ENCODE measurements around the gene UBE2L6.
"Not testable (repeated sequence)": the region's sequence is repeated elsewhere in the genome, so short reads cannot be mapped to it uniquely, and the experiment has no call there.

UBE2L6 gene

DNA sequence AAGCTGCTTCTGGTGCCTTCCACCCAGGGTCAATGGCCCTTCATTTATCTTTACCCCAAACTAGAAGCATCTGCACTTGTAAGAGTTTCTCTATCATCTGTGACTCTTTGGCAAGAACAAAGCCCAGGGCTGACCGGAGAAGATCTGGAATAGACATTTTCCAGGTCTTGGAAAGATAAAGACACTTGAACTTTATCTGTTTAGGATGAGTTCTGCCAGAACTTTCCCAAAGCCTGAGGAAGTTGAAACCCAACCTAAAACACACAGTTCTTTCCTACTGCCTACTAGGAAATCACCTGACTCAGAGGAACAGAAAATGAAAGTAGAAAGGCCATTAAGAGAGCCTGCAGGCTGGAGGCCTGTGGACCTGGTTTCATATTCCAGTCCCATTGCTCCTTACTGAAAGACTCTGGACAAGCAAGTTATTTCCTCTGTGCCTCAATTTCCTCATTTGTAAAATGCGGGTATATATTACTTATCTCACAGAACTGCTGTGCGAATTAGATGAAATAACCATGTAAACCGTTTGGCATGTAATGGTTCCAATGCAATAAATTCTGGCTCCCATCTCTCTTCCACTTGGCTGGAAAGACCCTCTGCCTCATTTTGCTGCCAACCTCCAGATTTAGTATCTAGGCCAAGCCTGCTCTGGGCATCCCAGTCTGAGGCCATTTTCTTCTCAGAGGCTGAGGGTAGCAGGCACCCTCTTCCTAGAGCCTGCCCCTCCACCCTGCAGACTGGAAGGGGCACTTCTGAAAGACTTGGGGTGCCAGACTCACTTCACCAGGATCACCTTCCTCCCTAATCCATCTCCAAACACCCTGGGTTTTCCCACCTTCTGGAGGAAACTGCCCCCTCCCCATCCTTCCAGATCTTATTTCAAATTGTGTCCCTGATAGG, 1.2 kb downstream of the UBE2L6 start:
- DNase-seq, result no peak

DNA sequence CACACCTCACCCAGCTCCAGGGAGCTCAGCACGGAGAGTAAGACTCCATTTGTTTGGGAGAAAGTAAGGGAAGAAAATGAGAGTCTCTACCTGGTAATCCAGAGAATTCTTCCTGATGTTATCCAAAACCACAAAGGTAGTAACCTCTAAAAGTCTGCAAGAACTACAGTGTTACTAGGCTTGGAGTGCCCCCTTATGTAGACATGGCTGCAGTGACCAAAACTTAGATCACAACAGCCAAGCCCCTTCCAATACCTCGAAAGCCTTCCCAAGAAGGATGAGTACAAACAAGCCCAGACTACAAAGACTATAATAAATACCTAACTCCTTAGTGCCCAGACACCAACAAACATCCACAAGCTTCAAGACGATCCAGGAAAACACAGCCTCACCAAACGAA, 4.9 kb downstream of the UBE2L6 start:
- no peak for DNase-seq

DNA sequence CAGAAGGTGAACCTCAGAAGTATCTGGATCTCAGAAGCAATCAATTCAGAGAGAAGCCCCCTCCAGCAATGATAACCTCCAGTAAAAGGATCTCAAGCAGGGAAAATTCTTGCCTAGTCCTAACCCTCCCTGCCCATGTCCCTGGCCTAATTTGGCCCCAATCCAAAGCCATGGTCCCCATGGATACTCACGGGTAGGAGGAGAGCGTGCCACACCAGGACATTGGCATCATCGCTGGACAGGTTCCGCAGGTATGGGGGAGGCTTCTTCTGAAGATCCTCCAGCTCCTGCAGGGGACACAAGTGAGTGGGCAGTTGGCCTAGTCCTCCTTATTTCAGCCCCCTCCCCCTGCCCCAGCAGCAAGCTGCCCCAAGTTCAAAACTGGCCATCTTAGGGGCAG, 7.3 kb downstream of the UBE2L6 start:
- no peak for DNase-seq

DNA sequence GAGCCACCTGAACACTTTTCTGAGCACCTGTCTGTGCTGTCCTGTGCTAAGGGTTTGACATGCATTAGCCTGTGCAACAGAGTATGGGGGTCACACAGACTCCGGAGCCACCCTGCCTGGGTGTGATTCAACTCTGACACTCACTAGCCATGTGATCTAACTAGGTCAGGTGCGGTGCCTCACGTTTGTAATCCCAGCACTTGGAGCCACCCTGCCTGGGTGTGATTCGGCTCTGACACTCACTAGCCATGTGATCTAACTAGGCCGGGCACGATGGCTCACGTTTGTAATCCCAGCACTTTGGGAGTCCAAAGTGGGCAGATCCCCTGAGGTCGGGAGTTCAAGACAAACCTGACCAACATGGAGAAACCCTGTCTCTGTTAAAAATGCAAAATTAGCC, 11.4 kb downstream of the UBE2L6 start:
- DNase-seq, result no peak

DNA sequence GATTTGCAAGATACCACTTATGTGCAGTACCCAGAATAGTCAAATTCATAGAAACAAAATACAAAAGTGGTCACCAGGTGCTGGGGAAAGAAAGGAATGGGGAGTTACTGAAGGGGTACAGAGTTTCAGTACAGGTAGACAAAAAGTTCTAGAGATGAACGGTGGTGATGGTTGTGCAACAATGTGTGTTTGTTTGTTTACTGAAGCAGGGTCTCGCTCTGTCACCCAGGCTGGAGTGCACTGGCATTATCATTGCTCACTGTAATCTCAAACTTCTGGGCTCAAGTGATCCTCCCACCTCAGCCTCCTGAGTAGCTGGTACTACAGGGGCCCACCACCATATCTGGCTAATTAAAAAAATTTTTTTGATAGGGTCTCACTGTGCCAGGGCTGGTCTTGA, 12.1 kb downstream of the UBE2L6 start:
- no peak for DNase-seq

DNA sequence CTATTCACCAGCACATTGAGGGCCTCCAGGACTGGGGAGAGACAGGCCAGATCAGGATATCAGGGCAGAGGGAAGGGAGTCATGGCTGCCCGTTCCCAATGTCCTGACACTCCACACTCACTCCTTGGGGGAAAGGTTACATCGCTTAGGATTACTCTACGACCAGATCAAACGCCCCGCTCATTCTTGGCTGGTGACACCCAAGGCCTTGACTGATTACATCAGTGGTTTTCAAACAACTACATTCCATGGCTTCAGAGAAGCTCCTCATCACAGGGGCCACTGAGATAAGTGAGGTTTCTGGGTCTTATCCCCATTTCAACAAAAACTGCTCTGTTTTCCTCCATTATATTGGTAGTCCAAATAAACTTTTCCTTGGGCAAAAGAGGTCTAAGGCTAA, 15.0 kb downstream of the UBE2L6 start:
- no peak for DNase-seq

DNA sequence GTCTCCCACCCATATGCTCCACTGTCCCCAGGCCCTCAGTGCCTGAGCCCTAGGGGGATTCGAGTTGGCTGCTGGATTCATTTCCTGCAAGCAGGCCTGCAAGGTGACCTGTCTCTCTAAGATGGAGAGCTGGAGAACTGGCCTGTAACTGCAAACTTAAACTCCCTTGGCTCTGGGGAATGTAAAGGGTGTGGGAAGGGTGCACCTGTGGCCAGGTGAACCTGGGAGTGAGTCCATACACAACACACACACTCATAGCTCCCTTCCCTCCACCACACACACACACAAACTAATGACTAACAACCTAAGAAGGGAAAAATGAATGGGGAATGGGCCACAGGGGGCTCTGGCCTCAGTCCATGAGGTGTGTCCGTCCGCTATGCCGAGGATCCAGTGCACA, 15.5 kb downstream of the UBE2L6 start:
- DNase-seq, result no peak

DNA sequence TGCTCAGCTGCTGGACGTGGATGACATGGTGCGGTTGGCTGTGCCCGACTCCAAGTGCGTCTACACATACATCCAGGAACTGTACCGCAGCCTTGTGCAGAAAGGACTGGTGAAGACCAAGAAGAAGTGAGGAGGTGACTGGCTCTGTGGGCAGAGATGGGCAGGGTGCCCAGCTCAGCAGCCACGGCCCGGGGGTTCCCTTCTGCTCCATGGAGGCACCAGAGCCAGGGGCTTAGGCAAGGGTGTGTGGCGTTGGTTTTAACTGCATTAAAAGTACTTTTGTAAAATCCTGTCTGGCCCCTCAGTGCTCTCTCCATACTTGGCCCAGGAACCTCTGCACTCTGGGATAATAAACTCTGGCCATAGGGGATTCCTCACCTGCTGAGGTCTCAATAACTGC, 17.5 kb downstream of the UBE2L6 start:
- no peak for DNase-seq

DNA sequence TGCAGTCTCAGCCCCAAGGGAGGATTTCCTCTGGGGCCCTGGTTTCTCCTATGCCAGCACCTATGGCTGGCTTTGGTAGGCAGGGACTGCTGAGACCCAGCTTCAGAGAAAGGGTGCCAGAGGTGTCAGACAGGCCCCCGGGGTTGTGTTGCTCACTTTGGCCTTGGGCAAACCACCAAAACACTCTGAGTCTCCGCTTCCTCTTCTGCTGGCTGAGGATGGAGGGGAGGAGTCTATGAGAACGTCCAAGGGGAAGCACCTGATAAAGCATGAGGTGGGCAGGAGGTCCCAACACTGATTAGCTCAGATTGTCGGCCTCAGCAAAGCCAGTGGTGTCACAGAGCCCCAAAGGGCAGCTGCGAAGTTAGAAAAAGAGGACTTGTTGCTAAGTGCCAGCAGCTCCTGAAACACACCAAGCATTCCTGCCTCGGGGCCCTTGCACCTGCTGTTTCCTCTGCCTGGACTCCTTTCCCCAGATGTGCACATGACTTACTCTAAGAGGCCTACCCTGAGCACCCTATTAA, 19.6 kb downstream of the UBE2L6 start:
- no peak for DNase-seq

DNA sequence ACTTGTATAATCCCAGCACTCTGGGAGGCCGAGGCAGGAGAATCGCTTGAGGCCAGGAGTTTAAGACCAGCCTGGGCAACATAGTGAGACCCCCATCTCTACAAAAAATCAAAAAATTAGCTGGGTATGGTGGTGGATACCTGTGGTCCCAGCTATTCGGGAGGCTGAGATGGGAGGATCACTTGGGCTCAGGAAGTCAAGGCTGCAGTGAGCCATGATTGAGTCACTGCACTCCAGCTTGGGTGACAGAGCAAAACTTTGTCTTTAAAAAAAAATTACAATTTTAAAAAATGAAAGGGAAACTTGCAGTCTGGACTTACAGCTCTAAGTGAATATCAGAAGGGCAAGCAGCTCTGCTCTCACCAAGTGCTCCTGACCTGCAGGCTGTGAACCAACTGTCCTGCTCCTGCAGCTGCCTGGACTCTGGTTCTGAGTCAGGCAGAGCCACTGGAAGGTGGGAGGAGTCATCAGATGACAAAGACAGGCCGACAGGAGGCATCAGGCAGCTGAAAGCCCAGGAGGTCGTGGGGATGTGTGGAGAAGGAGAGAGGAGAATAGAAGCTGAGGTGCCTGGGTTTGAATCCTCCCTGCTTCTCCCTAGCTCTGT, 20.5 kb downstream of the UBE2L6 start:
- DNase-seq, result no peak

DNA sequence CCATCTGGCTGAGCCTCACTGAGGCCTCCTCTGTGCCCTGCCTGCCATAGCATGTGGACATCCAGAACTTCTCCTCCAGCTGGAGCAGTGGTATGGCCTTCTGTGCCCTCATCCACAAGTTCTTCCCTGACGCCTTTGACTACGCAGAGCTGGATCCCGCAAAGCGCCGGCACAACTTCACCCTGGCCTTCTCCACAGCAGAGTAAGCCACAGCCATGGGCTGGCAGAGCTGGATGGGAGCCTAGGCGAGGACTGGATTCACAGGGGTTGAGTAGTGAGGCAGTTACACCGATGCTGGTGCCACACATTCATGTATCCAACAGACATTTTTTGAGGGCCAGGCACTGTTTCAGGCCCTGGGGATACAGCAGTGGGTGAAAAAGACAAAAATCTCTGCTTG, 21.0 kb downstream of the UBE2L6 start:
- no peak for DNase-seq

DNA sequence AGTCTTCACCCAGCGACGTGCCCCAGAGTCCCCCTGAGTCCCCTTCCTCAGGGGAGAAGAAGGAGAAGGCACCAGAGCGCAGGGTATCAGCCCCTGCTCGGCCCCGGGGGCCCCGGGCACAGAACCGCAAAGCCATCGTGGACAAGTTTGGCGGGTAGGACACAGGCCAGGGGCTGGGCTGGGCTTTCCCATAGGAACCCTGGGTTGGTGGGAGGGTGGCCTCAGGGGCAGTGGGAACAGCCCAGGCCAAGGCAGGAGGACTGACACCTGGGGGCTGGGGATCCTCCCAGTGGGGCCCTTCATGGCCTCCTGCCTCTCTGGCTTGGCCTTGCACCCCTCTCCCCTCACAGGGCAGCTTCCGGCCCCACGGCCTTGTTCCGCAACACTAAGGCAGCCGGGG, 21.6 kb downstream of the UBE2L6 start:
- no peak for DNase-seq

DNA sequence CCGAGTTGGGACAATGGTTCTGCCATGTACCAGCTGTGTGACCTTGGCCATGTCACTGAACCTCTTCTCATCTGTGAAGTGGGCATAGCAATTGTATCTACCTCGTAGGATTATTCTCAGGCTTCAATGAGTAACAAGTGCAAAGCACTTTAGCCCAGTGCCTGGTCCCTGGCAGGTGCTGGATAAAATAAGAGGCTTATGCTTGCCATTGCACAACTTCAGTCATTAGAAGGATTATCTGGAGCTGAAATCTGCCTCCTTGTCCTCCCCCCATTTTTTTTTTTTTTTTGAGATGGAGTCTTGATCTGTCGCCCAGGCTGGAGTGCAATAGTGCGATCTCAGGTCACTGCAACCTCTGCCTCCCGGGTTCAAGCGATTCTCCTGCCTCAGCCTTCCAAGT, 22.9 kb downstream of the UBE2L6 start:
- DNase-seq, result no peak

DNA sequence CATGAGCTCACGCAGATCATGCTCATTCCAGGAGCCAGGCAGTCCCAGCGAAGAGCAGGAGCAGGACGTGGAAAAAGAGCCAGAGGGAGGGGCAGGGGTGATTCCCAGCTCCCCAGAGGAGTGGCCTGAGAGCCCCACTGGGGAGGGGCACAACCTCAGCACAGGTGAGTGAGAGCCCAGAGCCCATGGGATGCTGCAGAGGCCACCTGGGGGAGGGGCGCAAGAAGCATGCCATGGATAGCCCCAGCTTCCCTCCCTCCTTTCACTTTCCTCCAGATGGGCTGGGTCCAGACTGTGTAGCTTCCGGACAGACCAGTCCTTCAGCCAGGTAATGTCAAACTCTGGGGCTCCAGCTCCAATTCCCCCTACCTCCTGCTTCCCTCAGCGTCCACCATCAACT, 23.9 kb downstream of the UBE2L6 start:
- no peak for DNase-seq

DNA sequence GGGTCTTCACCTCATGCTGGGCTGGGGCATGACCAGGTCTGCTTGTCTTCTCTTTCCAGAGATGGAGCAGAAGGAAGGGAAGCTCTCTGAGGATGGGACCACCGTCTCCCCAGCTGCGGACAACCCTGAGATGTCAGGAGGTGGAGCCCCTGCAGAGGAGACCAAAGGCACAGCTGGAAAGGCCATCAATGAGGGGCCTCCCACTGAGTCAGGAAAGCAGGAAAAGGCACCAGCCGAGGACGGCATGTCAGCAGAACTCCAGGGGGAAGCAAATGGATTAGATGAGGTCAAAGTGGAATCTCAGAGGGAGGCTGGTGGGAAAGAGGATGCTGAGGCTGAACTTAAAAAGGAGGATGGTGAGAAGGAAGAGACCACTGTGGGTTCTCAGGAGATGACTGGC, 24.9 kb downstream of the UBE2L6 start:
- no peak for DNase-seq

DNA sequence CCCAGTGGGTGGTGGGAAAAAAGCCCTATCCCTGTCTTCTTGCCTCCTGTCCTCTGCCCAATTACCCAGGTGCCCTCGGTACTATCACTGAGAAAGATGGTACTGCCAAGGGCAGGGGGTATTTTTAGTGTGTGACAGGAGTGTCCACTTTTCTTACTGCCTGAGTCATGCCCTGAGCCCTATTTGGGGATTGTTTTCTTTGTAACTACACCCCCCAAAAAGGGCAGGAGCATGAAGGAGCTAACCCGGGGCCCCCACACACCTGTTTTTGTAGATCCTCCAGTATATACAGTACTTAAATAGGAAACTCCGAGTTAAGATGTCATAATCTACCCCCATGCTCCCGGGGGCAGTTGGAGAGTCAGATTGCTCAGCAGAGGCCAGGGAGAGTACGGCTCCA, 26.3 kb downstream of the UBE2L6 start:
- no peak for DNase-seq

DNA sequence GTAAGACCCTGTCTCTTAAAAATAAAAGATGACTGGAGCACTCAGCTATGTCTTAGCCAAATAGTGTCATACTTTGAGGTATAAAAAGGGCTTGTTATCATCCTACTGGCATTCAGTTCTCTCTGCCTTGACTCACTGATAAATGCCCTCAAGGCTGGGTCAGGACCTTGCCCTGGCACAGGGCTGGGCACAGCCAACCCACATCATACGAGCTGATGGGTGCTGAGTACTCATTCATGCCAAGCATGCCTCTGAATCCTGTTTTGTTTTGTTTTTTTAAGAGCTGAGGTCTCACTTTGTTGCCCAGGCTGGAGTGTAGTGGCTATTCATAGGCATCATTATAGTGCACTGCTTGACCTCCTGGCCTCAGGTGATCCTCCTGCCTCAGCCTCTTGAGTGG, 28.1 kb downstream of the UBE2L6 start:
- no peak for DNase-seq

DNA sequence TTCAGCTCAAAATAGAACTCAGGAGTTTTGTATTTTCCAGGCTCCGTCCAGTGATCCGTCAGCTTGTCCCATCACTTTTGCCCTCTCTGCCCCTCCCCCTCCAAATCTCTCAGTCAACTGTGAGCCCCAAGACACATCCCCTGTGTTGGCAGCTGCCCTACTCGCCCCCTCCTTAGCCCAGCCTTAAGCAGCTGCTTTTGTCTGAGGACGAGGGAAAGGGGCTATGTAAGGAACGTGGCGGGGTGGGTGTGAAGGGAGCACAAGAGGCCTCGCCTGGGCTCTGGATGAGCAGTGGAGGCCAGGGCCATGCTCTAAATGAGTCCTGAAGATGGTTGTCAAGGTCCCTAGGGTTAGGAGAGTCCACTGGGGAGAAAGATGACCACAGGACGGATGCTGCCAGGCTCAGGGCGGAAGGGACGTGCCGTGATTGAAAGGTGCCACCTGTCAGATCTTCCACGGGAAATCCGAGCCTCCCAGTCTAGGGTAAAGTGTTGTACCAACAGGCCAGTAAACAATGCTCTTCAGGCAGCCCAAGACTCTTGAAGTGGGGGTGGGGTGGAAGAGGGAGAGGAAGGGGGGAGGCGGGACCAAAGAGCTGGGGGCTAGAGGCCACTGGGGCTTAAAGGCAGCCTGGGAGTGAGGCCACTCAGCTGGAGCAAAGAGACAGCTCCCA, 30.4 kb downstream of the UBE2L6 start, which contains the start of gene SMTNL1:
Gene SMTNL1, plus strand, starts transcription at position 649 of the 673 bp plus-strand sequence. CDS start 5,048 bp downstream, outside the sequence.
- no peak for DNase-seq

DNA sequence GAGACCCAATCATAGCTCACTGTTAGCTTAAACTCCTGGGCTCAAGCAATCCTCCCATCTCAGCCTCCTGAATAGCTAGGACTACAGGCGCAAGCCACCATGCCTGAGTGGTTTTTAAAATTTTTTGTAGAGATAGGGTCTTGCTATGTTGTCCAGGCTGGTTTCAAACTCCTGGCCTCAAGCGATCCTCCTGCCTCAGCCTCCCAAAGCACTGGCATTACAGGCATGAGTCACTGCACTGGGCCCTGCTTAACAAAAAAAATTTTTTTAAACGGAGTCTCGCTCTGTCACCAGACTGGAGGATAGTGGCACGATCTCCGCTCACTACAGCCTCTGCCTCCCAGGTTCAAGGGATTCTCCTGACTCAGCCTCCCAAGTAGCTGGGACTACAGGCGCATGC, 33.0 kb downstream of the UBE2L6 start:
- DNase-seq, result not testable (repeated sequence)

DNA sequence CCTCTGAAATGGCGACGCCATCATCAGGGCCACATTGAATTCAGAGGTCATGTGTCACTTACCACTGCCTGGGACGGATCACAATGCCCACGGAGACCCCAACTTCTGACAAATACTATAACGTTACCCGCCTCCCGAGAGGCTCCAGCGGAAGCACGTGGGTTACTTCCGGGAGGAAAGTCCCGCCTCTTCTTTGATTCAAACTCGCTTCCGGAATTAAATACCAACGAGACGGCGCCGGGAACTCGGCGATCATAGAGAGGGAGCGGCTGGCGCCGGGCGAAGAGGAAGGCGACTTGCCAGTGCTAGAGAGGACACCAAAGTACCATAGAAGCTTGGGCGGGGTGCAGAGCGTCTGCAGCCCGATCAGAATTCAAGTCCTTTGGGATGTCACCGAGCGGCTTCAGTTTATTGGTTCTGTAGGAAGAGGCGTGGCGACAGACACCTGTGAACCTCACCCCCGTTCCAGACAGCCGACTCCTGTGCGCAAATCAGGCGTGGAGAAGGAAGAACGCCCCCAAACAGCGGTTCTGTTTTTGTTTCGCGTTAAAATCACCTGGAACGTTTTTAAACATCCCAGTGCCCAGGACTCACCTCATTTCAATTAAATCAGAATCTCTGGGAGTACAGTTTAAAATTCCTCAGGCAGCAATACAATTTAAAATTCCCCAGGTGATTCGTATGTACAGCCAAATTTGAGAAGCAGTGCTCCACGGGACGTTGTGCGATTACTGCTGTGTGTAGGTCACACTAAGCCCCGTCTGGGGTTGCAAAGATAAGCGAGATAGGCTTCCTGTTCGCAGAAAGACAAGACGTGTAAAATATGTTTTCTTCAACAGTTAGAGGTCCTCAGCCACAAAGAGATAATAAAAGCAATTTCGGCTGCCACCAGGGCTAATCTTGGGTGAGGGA, 36.6 kb downstream of the UBE2L6 start, which contains the start of gene TIMM10:
Gene TIMM10, minus strand, starts transcription at position 159 of the 912 bp plus-strand sequence. CDS start 565 bp downstream, outside the sequence.
- DNase-seq, result peak; percentile 95

DNA sequence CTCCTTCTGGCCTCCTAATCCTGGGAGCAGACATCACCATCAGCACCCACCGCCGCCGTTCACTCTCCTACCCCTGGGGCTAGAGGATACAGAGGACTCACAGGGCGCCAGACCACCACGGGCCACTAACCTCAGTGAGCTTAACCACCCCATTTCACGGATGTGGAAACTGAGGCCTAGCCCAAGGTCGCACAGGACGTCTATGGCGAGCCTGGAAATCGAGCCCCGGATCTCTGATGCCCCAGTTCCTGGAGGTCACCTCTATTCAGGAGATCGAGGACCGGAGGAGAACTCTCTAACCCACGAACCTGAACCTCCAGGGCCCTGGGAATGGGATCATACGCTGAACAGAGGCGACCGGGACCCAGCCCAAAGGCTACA, 37.3 kb downstream of the UBE2L6 start:
- no peak for DNase-seq

DNA sequence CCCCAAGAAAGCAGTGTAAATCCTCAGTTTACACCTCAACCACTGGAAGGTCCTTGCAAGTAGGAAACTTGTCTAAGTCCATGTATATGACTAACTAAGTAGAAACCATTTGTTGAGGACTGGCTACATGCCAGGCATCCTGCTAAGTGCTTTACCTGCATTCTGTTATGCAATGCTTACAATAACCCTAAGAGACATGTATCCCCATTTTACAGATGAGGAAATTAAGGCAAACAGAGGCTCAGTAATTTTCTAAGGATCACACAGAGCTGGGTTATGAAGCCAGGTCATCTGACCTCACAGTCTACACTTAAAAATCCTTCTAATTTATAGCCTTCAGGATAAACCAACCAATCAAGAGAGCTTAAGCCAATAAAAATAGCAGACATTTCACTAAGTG, 38.5 kb downstream of the UBE2L6 start:
- no peak for DNase-seq

Measured in retina (tissue), 1 donor.